HG03571 (cell line): ENCODE data around the gene RWDD3.

Source experiments
- ATAC-seq: cut with Tn5 transposase; IDR thresholded peaks from one replicate; pipeline ENCODE4 v1.9.1; 2021; ENCODE audit not compliant: unreplicated experiment

The RWDD3 gene

GRCh38 chr1:95233737-95234500 is at the start of gene RWDD3:
Gene RWDD3 (plus strand): TSS chr1:95234210. CDS start chr1:95234231, 21 bp downstream.
- peak; percentile 99 for ATAC-seq

DNA sequence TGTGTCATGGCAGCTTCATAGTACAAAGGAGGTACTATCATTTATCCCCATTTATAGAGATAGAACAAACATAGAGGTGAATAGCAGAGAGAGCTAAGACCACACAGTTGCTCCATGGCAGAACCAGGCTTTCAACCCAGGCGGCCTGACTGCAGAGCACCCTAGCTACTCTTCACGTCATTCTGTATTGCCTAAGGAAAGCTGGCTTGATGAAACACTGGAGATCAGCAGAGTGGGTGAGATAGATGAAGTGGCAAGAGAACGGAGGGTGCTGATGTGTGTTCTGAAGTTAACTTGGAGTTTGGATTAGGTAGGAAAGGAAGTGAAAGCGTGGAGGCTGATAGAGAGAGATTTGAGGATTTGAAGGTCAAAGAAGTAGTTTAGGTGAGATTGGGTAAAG is 47.9 kb upstream of the RWDD3 start:
- ATAC-seq: no peak

- no peak for ATAC-seq
Measured at GRCh38 chr1:95193591-95193990, 40.4 kb upstream of the RWDD3 start.

- ATAC-seq: no peak
Measured at GRCh38 chr1:95195046-95195445, 39.0 kb upstream of the RWDD3 start.

DNA sequence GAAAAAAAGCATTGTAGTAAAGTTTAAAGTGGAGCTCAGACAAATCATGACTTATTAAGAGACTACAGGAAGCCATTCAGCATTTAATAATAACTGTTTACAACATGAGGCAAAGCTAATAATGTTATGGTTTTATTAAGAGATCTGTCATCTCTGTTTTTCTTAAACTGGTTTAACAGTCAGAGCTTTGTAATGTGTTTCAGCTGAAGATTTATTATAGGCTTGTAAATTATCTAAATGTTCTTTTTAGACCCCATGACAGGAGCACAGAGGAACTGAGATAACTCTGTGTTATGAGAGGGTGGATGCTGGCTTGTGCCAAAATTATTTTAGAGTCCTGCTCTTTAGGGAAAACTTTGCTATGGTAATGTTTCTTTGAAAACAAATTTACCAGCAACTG is 38.0 kb upstream of the RWDD3 start:
- ATAC-seq: no peak

DNA sequence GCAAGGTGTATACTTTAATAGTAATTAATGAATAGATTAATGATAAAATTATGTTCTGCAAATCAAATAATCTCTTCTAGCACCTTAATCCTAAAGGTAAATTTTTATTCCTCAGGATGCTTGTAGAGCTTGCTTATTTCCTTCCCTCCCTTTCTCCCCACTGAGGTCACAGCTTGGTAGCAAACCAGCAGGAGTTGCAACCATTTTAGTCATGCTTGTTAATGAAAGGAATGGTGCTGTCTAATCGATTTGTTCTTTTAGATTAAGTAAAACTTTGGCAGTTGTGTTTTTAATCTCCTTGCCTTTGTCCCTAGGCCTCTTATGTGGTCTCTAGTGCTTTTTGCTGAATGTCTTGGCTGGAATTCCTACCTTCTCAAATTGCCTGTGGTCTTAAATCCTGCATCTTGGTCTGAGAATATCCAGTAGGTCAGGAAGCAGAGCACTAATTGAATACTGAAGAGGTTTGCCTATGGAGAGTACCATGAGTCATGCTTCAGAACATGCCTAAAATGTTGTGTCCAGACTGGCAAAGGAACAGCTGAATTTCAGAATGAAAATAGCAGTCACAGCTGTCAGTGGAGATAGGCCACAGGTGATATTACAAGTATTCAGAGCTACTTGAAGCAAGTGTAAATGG is 36.3 kb upstream of the RWDD3 start:
- ATAC-seq: no peak

DNA sequence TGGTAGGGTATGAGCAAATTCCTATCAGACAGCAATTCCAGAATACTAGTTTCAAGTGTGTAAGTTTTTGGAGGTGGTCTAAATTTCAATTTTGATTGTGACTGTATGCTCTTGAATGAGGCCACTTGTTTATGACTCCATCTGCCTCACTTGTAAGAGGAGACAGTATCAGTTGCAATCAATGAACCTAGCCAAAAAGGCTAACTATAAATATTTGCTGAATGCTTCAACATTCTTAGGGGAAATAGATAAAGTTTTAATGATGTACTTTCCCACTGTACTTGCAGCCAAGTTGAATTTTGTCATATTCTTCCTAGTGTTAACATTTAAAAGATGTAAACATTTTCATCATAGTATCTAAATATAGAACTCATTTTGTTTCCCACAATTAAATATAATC is 32.1 kb upstream of the RWDD3 start:
- no peak for ATAC-seq

DNA sequence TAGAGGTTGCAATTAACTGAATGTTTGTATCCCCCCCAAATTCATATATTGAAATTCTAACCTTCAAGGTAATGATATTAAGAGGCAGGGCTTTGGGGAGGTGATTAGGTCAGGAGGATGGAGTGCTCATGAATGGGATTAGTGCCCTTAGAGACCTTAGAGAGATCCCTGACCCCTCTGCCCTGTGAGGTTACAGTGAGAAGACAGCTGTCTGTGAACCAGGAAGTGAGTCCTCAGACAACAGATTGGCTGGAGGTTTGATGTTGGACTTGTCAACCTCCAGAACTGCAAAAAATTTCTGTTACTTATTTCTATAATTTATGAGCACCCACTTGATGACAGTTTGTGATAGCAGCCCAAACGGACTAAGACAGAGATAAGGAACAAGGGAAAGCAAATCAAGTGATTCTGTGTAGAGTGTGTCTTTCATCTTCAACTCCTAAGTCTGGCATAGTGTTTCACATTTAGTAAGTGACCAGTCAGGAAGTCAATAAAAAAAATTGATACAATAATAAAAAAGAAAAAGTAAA is 30.0 kb upstream of the RWDD3 start:
- no peak for ATAC-seq

- no peak for ATAC-seq
Measured at GRCh38 chr1:95206514-95206913, 27.5 kb upstream of the RWDD3 start.

DNA sequence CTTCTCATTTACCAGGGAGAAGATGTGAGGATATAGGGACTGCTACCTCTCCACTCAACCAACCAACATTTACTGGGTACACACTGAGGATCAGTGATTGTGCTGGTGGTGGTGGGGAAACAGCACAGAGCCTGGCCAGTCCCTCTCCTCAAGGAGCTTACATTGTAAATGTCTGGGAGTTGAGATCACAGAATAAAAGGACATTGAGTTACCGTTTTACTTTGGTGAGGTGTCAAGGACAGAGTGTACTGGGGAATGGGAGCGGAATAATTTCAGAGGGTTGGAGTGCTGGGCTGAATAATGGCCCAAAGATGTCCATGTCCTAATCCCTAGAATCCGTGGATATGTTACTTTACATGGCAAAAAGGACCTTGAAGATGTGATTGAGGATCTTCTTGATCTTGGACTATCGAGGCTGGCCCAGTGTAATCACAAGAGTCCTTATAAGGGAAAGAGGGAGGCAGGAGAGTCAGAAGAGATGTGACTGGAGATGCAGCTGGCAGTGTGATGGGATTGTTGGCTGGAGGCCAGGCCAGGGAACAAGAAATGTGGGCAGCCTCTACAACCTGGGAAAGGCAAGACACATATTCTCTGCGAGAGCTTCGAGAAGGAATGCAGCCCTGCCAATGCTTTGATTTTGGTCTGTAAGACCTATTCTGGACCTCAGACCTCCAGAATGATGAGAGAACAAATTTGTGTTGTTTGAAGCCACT is 26.6 kb upstream of the RWDD3 start:
- no peak for ATAC-seq

- ATAC-seq: no peak
Measured at GRCh38 chr1:95208876-95209275, 25.1 kb upstream of the RWDD3 start.

DNA sequence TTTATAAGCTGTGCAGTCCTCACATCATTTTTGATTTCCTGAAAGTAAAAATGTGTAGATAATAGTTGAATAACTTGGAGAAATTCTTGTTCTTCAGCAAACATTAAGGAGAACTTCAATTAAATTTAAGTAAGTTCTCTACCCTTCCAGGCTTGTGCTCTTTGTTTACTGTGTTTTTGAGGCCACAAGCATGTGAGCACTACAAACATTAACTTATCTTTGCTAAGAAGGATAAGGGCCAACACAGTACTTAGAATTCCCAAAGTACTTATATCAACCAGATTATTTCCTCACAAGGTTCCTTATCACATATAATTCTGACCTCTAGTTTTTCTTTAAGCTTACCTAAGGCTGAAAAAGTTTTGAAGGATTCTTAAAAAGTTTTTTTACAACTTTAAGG is 24.7 kb upstream of the RWDD3 start:
- ATAC-seq: no peak

DNA sequence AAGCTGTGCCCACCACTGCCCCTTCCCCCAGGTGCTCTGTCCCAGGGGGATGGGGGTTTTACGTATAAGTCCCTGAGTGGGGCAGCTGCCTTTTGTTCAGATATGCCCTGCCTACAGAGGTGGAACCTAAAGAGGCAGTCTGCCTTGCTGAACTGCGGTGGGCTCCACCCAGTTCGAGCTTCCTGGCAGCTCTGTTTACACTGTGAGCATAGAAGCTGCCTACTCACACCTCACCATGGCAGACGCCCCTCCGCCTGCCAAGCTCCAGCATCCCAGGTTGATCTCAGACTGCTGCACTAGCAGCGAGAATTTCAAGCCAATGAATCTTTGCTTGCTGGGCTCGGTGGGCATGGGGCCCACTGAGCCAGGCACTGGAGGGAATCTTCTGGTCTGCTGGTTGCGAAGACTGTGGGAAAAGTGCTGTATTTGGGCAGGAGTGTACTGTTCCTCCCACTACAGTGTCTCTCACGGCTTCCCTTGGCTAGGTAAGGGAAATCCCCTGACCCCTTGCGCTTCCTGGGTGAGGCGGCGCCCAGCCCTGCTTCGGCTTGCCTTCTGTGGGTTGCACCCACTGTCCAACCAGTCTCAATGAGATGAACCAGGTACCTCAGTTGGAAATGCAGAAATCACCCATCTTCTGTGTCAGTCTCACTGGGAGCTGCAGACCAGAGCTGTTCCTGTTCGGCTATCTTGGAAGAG is 17.6 kb upstream of the RWDD3 start:
- ATAC-seq: no peak

- ATAC-seq: no peak
Measured at GRCh38 chr1:95217371-95217770, 16.6 kb upstream of the RWDD3 start.

DNA sequence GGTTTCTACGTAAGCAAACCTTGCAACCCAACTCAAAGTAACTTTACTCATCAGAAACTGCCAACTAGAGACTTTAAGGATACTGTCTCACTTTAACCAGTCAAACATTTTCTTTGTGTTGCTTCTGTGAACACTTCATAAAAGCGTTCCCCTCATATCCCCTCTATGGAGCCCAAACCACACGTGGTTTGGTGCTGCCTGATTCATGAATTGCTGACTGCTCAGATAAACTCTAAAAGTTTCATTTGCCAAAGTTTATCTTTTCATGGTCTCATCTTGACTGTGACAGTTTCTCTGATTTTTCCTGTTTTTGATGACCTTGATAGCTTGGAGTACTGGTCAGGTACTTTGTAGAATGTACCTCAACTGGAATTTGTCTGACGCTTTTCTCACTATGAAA is 14.6 kb upstream of the RWDD3 start:
- ATAC-seq: no peak

GRCh38 chr1:95221306-95221705 is 12.7 kb upstream of the RWDD3 start:
- no peak for ATAC-seq

- no peak for ATAC-seq
Measured at GRCh38 chr1:95222629-95223028, 11.4 kb upstream of the RWDD3 start.

DNA sequence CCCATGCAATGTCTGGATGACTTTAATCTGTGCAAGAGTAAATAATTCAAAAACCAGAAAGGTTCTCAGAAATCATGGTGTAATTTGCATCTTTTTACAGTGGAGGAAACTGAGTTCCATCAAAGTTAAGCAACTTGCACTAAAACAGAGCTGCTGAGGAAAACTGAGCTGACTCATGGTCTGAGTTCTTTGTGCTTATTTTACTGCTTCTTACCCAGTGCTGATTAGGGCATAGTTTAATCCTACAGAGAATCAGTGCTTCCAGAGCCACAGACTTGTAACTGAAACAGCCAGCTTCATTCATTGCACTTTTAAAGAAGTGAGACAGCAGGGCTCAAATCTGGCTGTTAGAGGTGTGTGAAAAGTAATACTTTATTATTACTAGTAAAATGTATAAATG is 10.9 kb upstream of the RWDD3 start:
- no peak for ATAC-seq

- no peak for ATAC-seq
Measured at GRCh38 chr1:95226781-95227660, 7.0 kb upstream of the RWDD3 start.

- no peak for ATAC-seq
Measured at GRCh38 chr1:95229037-95229436, 5.0 kb upstream of the RWDD3 start.
